Ovary (tissue), 9 donors: Measurements from ENCODE around the gene CIAPIN1. TPM values are rescaled to one million over a fixed set of nuclear protein-coding genes. Genes with fewer than 3 reads are reported as not detected.

ENCODE experiments used
- DNase-seq, 5 donors: peaks; one replicate each; pipeline ENCODE4 v3.0.0-alpha.2; 2019 to 2020
- H3K27ac ChIP-seq, 2 donors: fragments of 200-600 bp; one replicate each; pipeline versions ENCODE4 v1.5.1 to v1.8.0; 2019 to 2022
- H3K27me3 ChIP-seq: fragments of 200-600 bp; one replicate; pipeline ENCODE4 v1.8.0; 2022
- H3K36me3 ChIP-seq: fragments of 200-600 bp; sonication (generic); one replicate; pipeline ENCODE4 v1.5.1; 2019
- H3K4me1 ChIP-seq: one replicate; pipeline ENCODE4 v1.8.1; 2013; ENCODE audit warnings: mild to moderate bottlenecking, moderate library complexity; ENCODE audit not compliant: insufficient read depth
- H3K4me3 ChIP-seq: fragments of 200-600 bp; sonication (generic); one replicate; pipeline ENCODE4 v1.5.1; 2017
- H3K9me3 ChIP-seq, 2 donors: fragments of 200-600 bp in 1 of 2; sonication (generic) in 1 of 2; one replicate each; pipeline versions ENCODE4 v1.5.1 to v1.8.1; 2013 to 2019; ENCODE audit warnings: mild to moderate bottlenecking in 1 of 2, moderate library complexity in 1 of 2
- CTCF ChIP-seq, 3 donors: fragments of 450-650 bp in 2 of 3; fragments of 200-600 bp in 1 of 3; IDR thresholded peaks; one replicate each; pipeline versions ENCODE4 v1.5.1 to v1.8.0; 2016 to 2022; ENCODE audit warnings: antibody characterized with exemption in 3 of 3, mild to moderate bottlenecking in 1 of 3
- EP300 ChIP-seq: sonication (generic); formaldehyde crosslinking; IDR thresholded peaks from one replicate; pipeline ENCODE4 v1.6.1; 2017; ENCODE audit warnings: antibody characterized with exemption
- POLR2A ChIP-seq: fragments of 450-650 bp; IDR thresholded peaks from one replicate; pipeline ENCODE4 v1.6.1; 2017; ENCODE audit warnings: antibody characterized with exemption, mild to moderate bottlenecking, moderate library complexity
- WGBS, 3 donors: extraction: QIAGEN DNeasy Blood & Tissue Kit in 1 of 3; methylation state at CpG; one replicate each; pipeline versions ENCODE4 v1.1.5 to v1.1.7; 2013 to 2017; 5-methylcytosine and 5-hydroxymethylcytosine counted together
- intact Hi-C, 4 donors: fragments of 100-400 bp; cut with DNase I; formaldehyde crosslinking; loops; one replicate each; pipeline versions ENCODE4 v1.11.0 to v1.15.1; 2022 to 2023
- polyA plus RNA-seq, 2 donors: library from polyadenylated mRNA; stranded (reverse); fragments of 200-250 nt in 1 of 2; fragments of 350-450 nt in 1 of 2; fragmentation: Illumina TruSeq in 1 of 2; extraction: RNeasy Lipid Tissue Mini Kit (QIAGEN cat#74804) in 1 of 2; gene quantifications; one replicate each; pipeline ENCODE4 v1.2.3, GENCODE V29; 2013 to 2014
- total RNA-seq, 7 donors: library from RNA; depleted of rRNA in 2 of 7; stranded (reverse); fragments of >200 nt in 2 of 7; fragmentation: NEBNext Ultra II Directional in 3 of 7; extraction: Animal tissue kit (Norgen Biotek cat#: 25700) in 3 of 7; gene quantifications; one replicate each; pipeline versions ENCODE4 v1.1.0 to v1.2.4, GENCODE V29; 2016 to 2023
- donor health status: DM: no; HTN: no; CAD: no; lungs with moderate emphysema.
- donor health status: DM: no; HTN: no; CAD: no.
- donor health status: Bipolar disorder and iron deficiency.
- donor health status: DM: yes; HTN: yes; CAD: no.
- donor health status: DM: no; HTN: no; CAD: no.
- donor health status: DM: yes; HTN: yes; CAD: no.

The CIAPIN1 gene
- total and polyA plus RNA-seq, 9 donors: 9.2 to 33.5 (median 20.8) TPM

- intact Hi-C loops: no loop called here
- no peak overlapping the region for H3K27ac ChIP-seq
- H3K4me1 ChIP-seq: no peaks in the 10 kb centered on the region
- H3K36me3 ChIP-seq: no peaks in the 10 kb centered on the region
- H3K9me3 ChIP-seq: no peaks in the 10 kb centered on the region
- H3K4me3 ChIP-seq: no peak overlapping the region
- DNase-seq: no peak
- 79 to 88% (median 80%) methylated on average over 31 to 35 of the region's 35 CpGs for WGBS, 3 donors
- TF ChIP-seq CTCF (IDR thresholded peaks at IDR 0.05): no peak
- TF ChIP-seq POLR2A: no peak
- no peaks in the 10 kb centered on the region for H3K27me3 ChIP-seq
Observed at GRCh38 chr16:57381791-57382534, 65.2 kb downstream of the CIAPIN1 start.

GRCh38 chr16:57380671-57381462, 66.3 kb downstream of the CIAPIN1 start:
- Histone ChIP-seq H3K9me3 (no peaks in the 10 kb centered on the region), H3K4me1 (no peaks in the 10 kb centered on the region), H3K27me3 (no peaks in the 10 kb centered on the region), H3K4me3 (no peak overlapping the region), H3K27ac (no peak overlapping the region), H3K36me3 (no peaks in the 10 kb centered on the region)
- TF ChIP-seq EP300 (no peak), POLR2A (no peak), CTCF (IDR thresholded peaks at IDR 0.05) (no peak)
- WGBS, 3 donors: 70 to 75% (median 74%) methylated on average over 8 of the region's 8 CpGs
- peak in 1 of 5 donors; percentile 45 for DNase-seq
- intact Hi-C loops: no loop called here

- intact Hi-C loops: no loop called here
- DNase-seq: no peak
- no peaks in the 10 kb centered on the region for H3K27me3 ChIP-seq
- no peaks in the 10 kb centered on the region for H3K9me3 ChIP-seq
- H3K27ac ChIP-seq: no peak overlapping the region
- no peaks in the 10 kb centered on the region for H3K36me3 ChIP-seq
- no peak for TF ChIP-seq EP300
- 80 to 86% (median 81%) methylated on average over 10 of the region's 10 CpGs for WGBS, 3 donors
- H3K4me1 ChIP-seq: no peaks in the 10 kb centered on the region
- no peak overlapping the region for H3K4me3 ChIP-seq
Observed at GRCh38 chr16:57379579-57379978, 67.6 kb downstream of the CIAPIN1 start.

Other genes with a start within 250 kb of the CIAPIN1 start
- 10 to 100 TPM; 50.0 to 74.3 (median 57.7) TPM for gene ARL2BP, start 202.1 kb downstream of the CIAPIN1 start, total RNA-seq
- gene ARL2BP, start 202.1 kb downstream of the CIAPIN1 start, polyA plus RNA-seq: 10 to 100 TPM; 45.3 to 88.0 TPM
- gene PLLP, start 162.7 kb downstream of the CIAPIN1 start, total RNA-seq: 10 to 100 TPM in 1 of 7 donors, 1 to 10 TPM in 5, under 1 TPM in 1; 0.94 to 54.2 (median 4.0) TPM
- 1 to 10 TPM; 3.4 to 5.9 TPM for gene PLLP, start 162.7 kb downstream of the CIAPIN1 start, polyA plus RNA-seq
- gene CCL22, start 88.6 kb downstream of the CIAPIN1 start, total RNA-seq: under 1 TPM in 1 of 7 donors, not detected in 6; 0.74 TPM
- gene CCL22, start 88.6 kb downstream of the CIAPIN1 start, polyA plus RNA-seq: under 1 TPM in 1 of 2 donors, not detected in 1; 0.40 TPM
- 10 to 100 TPM in 2 of 7 donors, 1 to 10 TPM in 5; 2.2 to 12.2 (median 6.6) TPM for gene CX3CL1, start 74.9 kb downstream of the CIAPIN1 start, total RNA-seq
- gene CX3CL1, start 74.9 kb downstream of the CIAPIN1 start, polyA plus RNA-seq: 1 to 10 TPM; 9.8 to 9.9 TPM
- gene CCL17, start 42.6 kb downstream of the CIAPIN1 start, total RNA-seq: not detected
- gene CCL17, start 42.6 kb downstream of the CIAPIN1 start, polyA plus RNA-seq: not detected
- gene COQ9, start 94 bp upstream of the CIAPIN1 start, total RNA-seq: 10 to 100 TPM; 24.4 to 37.5 (median 29.7) TPM
- gene COQ9, start 94 bp upstream of the CIAPIN1 start, polyA plus RNA-seq: 10 to 100 TPM; 36.2 to 68.8 TPM
- 10 to 100 TPM; 54.9 to 96.9 (median 65.8) TPM for gene POLR2C, start 15.3 kb upstream of the CIAPIN1 start, total RNA-seq
- gene POLR2C, start 15.3 kb upstream of the CIAPIN1 start, polyA plus RNA-seq: 10 to 100 TPM; 70.5 to 74.1 TPM
- gene DOK4, start 39.1 kb upstream of the CIAPIN1 start, total RNA-seq: 10 to 100 TPM; 14.0 to 34.7 (median 29.2) TPM
- 10 to 100 TPM in 1 of 2 donors, 1 to 10 TPM in 1; 9.9 to 26.7 TPM for gene DOK4, start 39.1 kb upstream of the CIAPIN1 start, polyA plus RNA-seq
- 10 to 100 TPM; 11.9 to 22.4 (median 15.6) TPM for gene CCDC102A, start 89.2 kb upstream of the CIAPIN1 start, total RNA-seq
- gene CCDC102A, start 89.2 kb upstream of the CIAPIN1 start, polyA plus RNA-seq: 10 to 100 TPM in 1 of 2 donors, 1 to 10 TPM in 1; 5.9 to 10.2 TPM
- under 1 TPM; 0.12 to 0.43 (median 0.27) TPM for gene ADGRG5, start 95.3 kb upstream of the CIAPIN1 start, total RNA-seq
- gene ADGRG5, start 95.3 kb upstream of the CIAPIN1 start, polyA plus RNA-seq: under 1 TPM in 1 of 2 donors, not detected in 1; 0.15 TPM
- gene ADGRG1, start 181.2 kb upstream of the CIAPIN1 start, total RNA-seq: 10 to 100 TPM in 4 of 7 donors, 1 to 10 TPM in 3; 6.2 to 54.0 (median 20.4) TPM
- gene ADGRG1, start 181.2 kb upstream of the CIAPIN1 start, polyA plus RNA-seq: 1 to 10 TPM; 6.9 to 9.1 TPM
- 1 to 10 TPM in 3 of 7 donors, under 1 TPM in 4; 0.40 to 1.7 (median 0.92) TPM for gene ADGRG3, start 220.9 kb upstream of the CIAPIN1 start, total RNA-seq
- gene ADGRG3, start 220.9 kb upstream of the CIAPIN1 start, polyA plus RNA-seq: 1 to 10 TPM in 1 of 2 donors, under 1 TPM in 1; 0.88 to 1.2 TPM
- gene DRC7, start 247.4 kb upstream of the CIAPIN1 start, total RNA-seq: 10 to 100 TPM in 1 of 7 donors, 1 to 10 TPM in 1, under 1 TPM in 3, not detected in 2; 0.36 to 12.5 (median 0.84) TPM
- gene DRC7, start 247.4 kb upstream of the CIAPIN1 start, polyA plus RNA-seq: under 1 TPM in 1 of 2 donors, not detected in 1; 0.07 TPM